A549 (cell line): ENCODE results near the gene PRKAR1B. TPM values are rescaled to one million over a fixed set of nuclear protein-coding genes. Genes with fewer than 3 reads are reported as not detected.
A peak's percentile ranks its signal among the peaks of the same experiment; 100 is the strongest.

Source experiments
- ATAC-seq, 2 experiments: fragments of 200-7000 bp in 1 of 2; fragments of >200 bp in 1 of 2; cut with Nextera tagmentation in 1 of 2; cut with Tn5 transposase in 1 of 2; 3 replicates each; pipeline versions ENCODE4 v1.8.0 to v1.9.1; 2018 to 2020; ENCODE audit warnings: mild to moderate bottlenecking in 1 of 2, moderate library complexity in 1 of 2
- CTCF ChIA-PET: fragments of 300-600 bp; sonication (Branson Sonifier 250); formaldehyde crosslinking; extraction: SDS; loops from one replicate; lab custom pipeline; 2021; ENCODE audit warnings: antibody characterized with exemption, inconsistent platforms; lab: Yijun Ruan, JAX
- POLR2A ChIA-PET: fragments of 350-600 bp; formaldehyde crosslinking; extraction: SDS; loops from one replicate; lab custom pipeline; 2021; ENCODE audit warnings: antibody characterized with exemption, inconsistent platforms; lab: Yijun Ruan, JAX
- DNase-seq, 2 experiments: peaks; one replicate each; pipeline versions ENCODE4 v3.0.0 to v3.0.0-alpha.2; 2011 to 2016; ENCODE audit warnings: low read depth in 1 of 2, low spot score in 1 of 2
- FAIRE-seq: peaks from 2 replicates; lab custom pipeline; 2011; peaks lifted over from hg19 to GRCh38; lab: Jason Lieb, UNC
- H3K27ac ChIP-seq, 2 experiments: fragments of >200 bp; sonication (Bioruptor Twin); formaldehyde crosslinking; 3 replicates each; pipeline ENCODE4 v1.5.1; 2016 to 2017
- H3K4me1 ChIP-seq: fragments of >200 bp; sonication (Bioruptor Twin); formaldehyde crosslinking; 3 replicates; pipeline ENCODE4 v1.6.1; 2016
- H3K4me2 ChIP-seq: fragments of >200 bp; sonication (Bioruptor Twin); formaldehyde crosslinking; 3 replicates; pipeline ENCODE4 v1.6.1; 2016
- H3K4me3 ChIP-seq: fragments of >200 bp; sonication (Bioruptor Twin); formaldehyde crosslinking; 3 replicates; pipeline ENCODE4 v1.5.1; 2016
- H3K9me3 ChIP-seq: fragments of >200 bp; sonication (Bioruptor Twin); formaldehyde crosslinking; 3 replicates; pipeline ENCODE4 v1.6.1; 2016
- BCL3 ChIP-seq: fragments of >200 bp; sonication (Bioruptor Twin); formaldehyde crosslinking; IDR thresholded peaks from 3 replicates; pipeline ENCODE4 v1.6.1; 2016
- CBX8 ChIP-seq: fragments of 200-600 bp; sonication (generic); IDR thresholded peaks from 2 replicates; pipeline ENCODE4 v1.6.1; 2016
- CHD4 ChIP-seq: fragments of 200-600 bp; sonication (generic); IDR thresholded peaks from 2 replicates; pipeline ENCODE4 v1.6.1; 2016; ENCODE audit warnings: antibody characterized with exemption, mild to moderate bottlenecking, borderline replicate concordance
- CTCF ChIP-seq: fragments of >200 bp; sonication (Bioruptor Twin); formaldehyde crosslinking; IDR thresholded peaks from 3 replicates; pipeline ENCODE4 v1.5.1; 2016
- EHF ChIP-seq: fragments of 250-450 bp; sonication (Bioruptor Pico); IDR thresholded peaks from 2 replicates; pipeline ENCODE4 v1.5.0; 2020; ENCODE audit warnings: mild to moderate bottlenecking
- EHMT2 ChIP-seq: fragments of 200-600 bp; sonication (generic); IDR thresholded peaks from 2 replicates; pipeline ENCODE4 v1.6.1; 2016; ENCODE audit warnings: antibody characterized with exemption, low read depth, mild to moderate bottlenecking, moderate library complexity
- ELK1 ChIP-seq: fragments of 150-350 bp; IDR thresholded peaks from 2 replicates; pipeline ENCODE4 v1.6.1; 2014; ENCODE audit warnings: low read depth, mild to moderate bottlenecking, low read length
- EP300 ChIP-seq, 2 experiments: fragments of >200 bp; sonication (Bioruptor Twin); formaldehyde crosslinking; IDR thresholded peaks; 2 replicates in 1 of 2; 3 replicates in 1 of 2; pipeline ENCODE4 v1.6.1; 2016 to 2017
- ESRRA ChIP-seq: fragments of 150-350 bp; IDR thresholded peaks from 2 replicates; pipeline ENCODE4 v1.6.1; 2014; ENCODE audit warnings: mild to moderate bottlenecking, low read length, borderline replicate concordance
- FOSB ChIP-seq: fragments of 250-450 bp; sonication (Bioruptor Pico); IDR thresholded peaks from 2 replicates; pipeline ENCODE4 v1.5.0; 2020; ENCODE audit warnings: mild to moderate bottlenecking, moderate library complexity
- GATA3 ChIP-seq: IDR thresholded peaks from 2 replicates; pipeline ENCODE4 v1.6.1; 2012; ENCODE audit warnings: borderline replicate concordance
- HMGXB4 ChIP-seq: fragments of 250-450 bp; sonication (Bioruptor Pico); IDR thresholded peaks from 2 replicates; pipeline ENCODE4 v1.5.0; 2021; ENCODE audit warnings: mild to moderate bottlenecking, moderate library complexity, borderline replicate concordance
- HOXA7 ChIP-seq: fragments of 250-450 bp; sonication (Bioruptor Pico); IDR thresholded peaks from 2 replicates; pipeline ENCODE4 v1.5.0; 2020; ENCODE audit warnings: mild to moderate bottlenecking, moderate library complexity
- HOXB13 ChIP-seq: fragments of 250-450 bp; sonication (Bioruptor Pico); IDR thresholded peaks from 2 replicates; pipeline ENCODE4 v1.5.0; 2020; ENCODE audit warnings: low read depth, mild to moderate bottlenecking, moderate library complexity
- HOXB5 ChIP-seq: fragments of 250-450 bp; sonication (Bioruptor Pico); IDR thresholded peaks from 2 replicates; pipeline ENCODE4 v1.5.0; 2020; ENCODE audit warnings: mild to moderate bottlenecking, moderate library complexity
- KDM5A ChIP-seq: fragments of 200-600 bp; sonication (generic); IDR thresholded peaks from 2 replicates; pipeline ENCODE4 v1.6.1; 2016; ENCODE audit warnings: antibody characterized with exemption, mild to moderate bottlenecking
- MAX ChIP-seq: IDR thresholded peaks from 2 replicates; pipeline ENCODE4 v1.6.1; 2012
- MAZ ChIP-seq: fragments of 150-350 bp; IDR thresholded peaks from 2 replicates; pipeline ENCODE4 v1.6.1; 2014; ENCODE audit warnings: antibody characterized with exemption, low read depth, low read length, borderline replicate concordance
- NR3C1 ChIP-seq: fragments of >200 bp; sonication (Bioruptor Twin); formaldehyde crosslinking; IDR thresholded peaks from 3 replicates; pipeline ENCODE4 v1.6.1; 2017
- RCOR1 ChIP-seq: fragments of 150-350 bp; IDR thresholded peaks from 2 replicates; pipeline ENCODE4 v1.6.1; 2014; ENCODE audit warnings: antibody characterized with exemption, low read length, low read depth
- ZFP36 ChIP-seq: fragments of 450-650 bp; IDR thresholded peaks from 2 replicates; pipeline ENCODE4 v1.6.1; 2014; ENCODE audit warnings: borderline replicate concordance; ENCODE audit not compliant: partially characterized antibody
- WGBS: methylation state at CpG from one replicate; pipeline ENCODE4 v1.1.6; 2017; ENCODE audit errors: missing lambda C conversion rate; 5-methylcytosine and 5-hydroxymethylcytosine counted together
- polyA plus RNA-seq, 4 experiments: library from polyadenylated mRNA; depleted of rRNA in 3 of 4; stranded (reverse); fragments of >200 nt; fragmentation: RNase III in 1 of 4; extraction: RNeasy Plus Mini Kit Qiagen cat#74134 plus additional on column Dnase treatment in 1 of 4; gene quantifications; 2 replicates in 3 of 4; 3 replicates in 1 of 4; pipeline ENCODE4 v1.2.3, GENCODE V29; 2011 to 2017

Gene PRKAR1B
- polyA plus RNA-seq, 2 of the 4 experiments (the other 2 are of a cell fraction): 10.1 to 33.7 TPM

GRCh38 chr7:524800-525199, 202.3 kb downstream of the PRKAR1B start:
- H3K4me3 ChIP-seq: no peak overlapping the region
- peaks cover 30% of the 10 kb centered on the region for H3K4me1 ChIP-seq
- DNase-seq (no peak), ATAC-seq (no peak)
- no peak overlapping the region for H3K4me2 ChIP-seq
- no peak overlapping the region for H3K27ac ChIP-seq
- TF ChIP-seq BCL3 (no peak), EP300 (IDR thresholded peaks at IDR 0.05) (no peak), ELK1 (no peak), CTCF (no peak), CBX8 (no peak), HOXB13 (CRISPR knock-in tag) (no peak)
- TF ChIP-seq, all 56 proteins: peak for 0
- peaks cover 6% of the 10 kb centered on the region; the same call in 2 of the 3 replicates for H3K9me3 ChIP-seq
- POLR2A ChIA-PET: interaction anchor here (1.0 kb wide), 1 partner anchor 13 kb away, joined by 4 read pairs; no protein-coding TSS in a partner anchor
- 96% methylated on average over 9 of the region's 9 CpGs for WGBS
- FAIRE-seq: no peak
- CTCF ChIA-PET: interaction anchor here (2.4 kb wide), 1 partner anchor 10 kb away, joined by 9 read pairs; no protein-coding TSS in a partner anchor

GRCh38 chr7:523347-524336, 203.4 kb downstream of the PRKAR1B start:
- Histone ChIP-seq H3K4me3 (no peak overlapping the region), H3K9me3 (peaks cover 6% of the 10 kb centered on the region; the same call in 2 of the 3 replicates), H3K4me2 (no peak overlapping the region), H3K4me1 (peaks cover 30% of the 10 kb centered on the region), H3K27ac (no peak overlapping the region; a peak in 1 of 6 replicates)
- POLR2A ChIA-PET: interaction anchor here (0.5 to 1.0 kb wide), 2 partner anchors 14 to 160 kb away, joined by 4 read pairs; no protein-coding TSS in a partner anchor
- CTCF ChIA-PET: interaction anchor here (1.1 to 2.4 kb wide), 2 partner anchors 10 to 11 kb away, joined by 3 to 9 read pairs; no protein-coding TSS in a partner anchor
- DNase-seq (no peak), ATAC-seq (no peak), FAIRE-seq (no peak)
- 90% methylated on average over 24 of the region's 28 CpGs for WGBS
- TF ChIP-seq CHD4 (no peak), EHF (CRISPR knock-in tag) (no peak)

- 92% methylated on average over 20 of the region's 21 CpGs for WGBS
- no peak for ATAC-seq
- POLR2A ChIA-PET: no interaction called here
- FAIRE-seq: no peak
- CTCF ChIA-PET: no interaction called here
- Histone ChIP-seq H3K4me2 (no peak overlapping the region; the same call in 2 of the 3 replicates), H3K9me3 (peaks cover 6% of the 10 kb centered on the region; the same call in 2 of the 3 replicates), H3K4me1 (peaks cover 30% of the 10 kb centered on the region), H3K27ac (peak overlapping the region in 1 of 2 experiments; percentile 94; a peak in 2 of 6 replicates), H3K4me3 (no peak overlapping the region)
- DNase-seq: no peak
- TF ChIP-seq MAZ: no peak
- TF ChIP-seq ELK1: no peak
- no peak for TF ChIP-seq BCL3
- no peak for TF ChIP-seq FOSB (CRISPR knock-in tag)
- no peak for TF ChIP-seq CBX8
- TF ChIP-seq GATA3: no peak
- TF ChIP-seq KDM5A: no peak
- TF ChIP-seq EHMT2: no peak
- no peak for TF ChIP-seq ZFP36
- no peak for TF ChIP-seq HOXB5 (CRISPR knock-in tag)
- no peak for TF ChIP-seq EHF (CRISPR knock-in tag)
- no peak for TF ChIP-seq HMGXB4 (CRISPR knock-in tag)
- TF ChIP-seq RCOR1: no peak
- TF ChIP-seq MAX: no peak
- no peak for TF ChIP-seq HOXA7
- TF ChIP-seq ESRRA: no peak
- TF ChIP-seq NR3C1: no peak
These were observed 204.1 kb downstream of the PRKAR1B start for GRCh38 chr7:522951-523314.
